Measurements from ENCODE around the gene KCNAB3.

KCNAB3 gene

GRCh38 chr17:7885367-7886226 lies 44.1 kb downstream of the KCNAB3 start:
- Histone ChIP-seq H2AFZ (ENCODE audit: low read length) (no peak overlapping the region), H3K4me2 (ENCODE audit: low read length) (peak overlapping the region; percentile 92), H3K9me3 (ENCODE audit: low read length) (no peaks in the 10 kb centered on the region), H3F3A (ENCODE audit: insufficient read depth, low read length) (peaks cover 6% of the 10 kb centered on the region; the same call in 1 of the 2 replicates), H3K27ac (ENCODE audit: low read depth, low read length, poor library complexity, severe bottlenecking) (peak overlapping the region; percentile 90), H3K36me3 (ENCODE audit: insufficient read depth, low read length) (peaks cover 24% of the 10 kb centered on the region; the same call in 1 of the 2 replicates), H4K20me1 (ENCODE audit: insufficient read depth, low read length) (no peaks in the 10 kb centered on the region), H3K79me2 (ENCODE audit: insufficient read depth, low read length) (peaks cover 21% of the 10 kb centered on the region), H3K9me2 (ENCODE audit: low read depth, low read length) (no peaks in the 10 kb centered on the region), H3K9ac (ENCODE audit: low read length) (peak overlapping the region; percentile 98), H3K27me3 (ENCODE audit: insufficient read depth, low read length) (no peaks in the 10 kb centered on the region), H3K4me3 (ENCODE audit: low read depth, low read length, poor library complexity, severe bottlenecking) (peak overlapping the region; percentile 98), H3K4me1 (ENCODE audit: insufficient read depth, low read length, severe bottlenecking) (peaks cover 57% of the 10 kb centered on the region)
- TF ChIP-seq CTCF (IDR thresholded peaks at IDR 0.05; ENCODE audit: low read length): no peak
- no peak for TF ChIP-seq EZH2 (IDR thresholded peaks at IDR 0.05; ENCODE audit: borderline replicate concordance, low read length)

- peaks cover 21% of the 10 kb centered on the region for H3K79me2 ChIP-seq (ENCODE audit: insufficient read depth, low read length)
- no peaks in the 10 kb centered on the region for H3K27me3 ChIP-seq (ENCODE audit: insufficient read depth, low read length)
- H3K36me3 ChIP-seq (ENCODE audit: insufficient read depth, low read length): peaks cover 24% of the 10 kb centered on the region; the same call in 1 of the 2 replicates
- no peaks in the 10 kb centered on the region for H3K9me3 ChIP-seq (ENCODE audit: low read length)
- H4K20me1 ChIP-seq (ENCODE audit: insufficient read depth, low read length): no peaks in the 10 kb centered on the region
- H3K27ac ChIP-seq (ENCODE audit: low read depth, low read length, poor library complexity, severe bottlenecking): peak overlapping the region; percentile 97
- H3K4me1 ChIP-seq (ENCODE audit: insufficient read depth, low read length, severe bottlenecking): peaks cover 65% of the 10 kb centered on the region
- no peak for TF ChIP-seq CTCF (IDR thresholded peaks at IDR 0.05; ENCODE audit: low read length)
- TF ChIP-seq EZH2 (IDR thresholded peaks at IDR 0.05; ENCODE audit: borderline replicate concordance, low read length): no peak
- peak overlapping the region; percentile 98 for H3K4me3 ChIP-seq (ENCODE audit: low read depth, low read length, poor library complexity, severe bottlenecking)
- H3K4me2 ChIP-seq (ENCODE audit: low read length): no peak overlapping the region
- no peak overlapping the region for H2AFZ ChIP-seq (ENCODE audit: low read length)
- peak overlapping the region; percentile 98 for H3K9ac ChIP-seq (ENCODE audit: low read length)
- H3F3A ChIP-seq (ENCODE audit: insufficient read depth, low read length): peaks cover 12% of the 10 kb centered on the region; the same call in 1 of the 2 replicates
- H3K9me2 ChIP-seq (ENCODE audit: low read depth, low read length): no peaks in the 10 kb centered on the region
These were observed 44.9 kb downstream of the KCNAB3 start for GRCh38 chr17:7884581-7885366.

- peaks cover 66% of the 10 kb centered on the region for H3K4me1 ChIP-seq (ENCODE audit: insufficient read depth, low read length, severe bottlenecking)
- TF ChIP-seq EZH2 (IDR thresholded peaks at IDR 0.05; ENCODE audit: borderline replicate concordance, low read length) (no peak), CTCF (IDR thresholded peaks at IDR 0.05; ENCODE audit: low read length) (no peak)
- H3K9me3 ChIP-seq (ENCODE audit: low read length): no peaks in the 10 kb centered on the region
- no peak overlapping the region for H2AFZ ChIP-seq (ENCODE audit: low read length)
- H3K36me3 ChIP-seq (ENCODE audit: insufficient read depth, low read length): peaks cover 22% of the 10 kb centered on the region; the same call in 1 of the 2 replicates
- no peaks in the 10 kb centered on the region for H3K27me3 ChIP-seq (ENCODE audit: insufficient read depth, low read length)
- peak overlapping the region; percentile 97 for H3K27ac ChIP-seq (ENCODE audit: low read depth, low read length, poor library complexity, severe bottlenecking)
- peak overlapping the region; percentile 85 for H3K4me2 ChIP-seq (ENCODE audit: low read length)
- H3K9me2 ChIP-seq (ENCODE audit: low read depth, low read length): no peaks in the 10 kb centered on the region
- peak overlapping the region; percentile 60 for H3K4me3 ChIP-seq (ENCODE audit: low read depth, low read length, poor library complexity, severe bottlenecking)
- peaks cover 12% of the 10 kb centered on the region; the same call in 1 of the 2 replicates for H3F3A ChIP-seq (ENCODE audit: insufficient read depth, low read length)
- H4K20me1 ChIP-seq (ENCODE audit: insufficient read depth, low read length): no peaks in the 10 kb centered on the region
- peaks cover 21% of the 10 kb centered on the region for H3K79me2 ChIP-seq (ENCODE audit: insufficient read depth, low read length)
- H3K9ac ChIP-seq (ENCODE audit: low read length): peak overlapping the region; percentile 81
These were observed 45.8 kb downstream of the KCNAB3 start for GRCh38 chr17:7883781-7884386.
